ENCODE results near the gene ADAMTS7. TPM values are rescaled to one million over a fixed set of nuclear protein-coding genes. Genes with fewer than 3 reads are reported as not detected.
A peak's percentile ranks its signal among the peaks of the same experiment; 100 is the strongest.
"Not testable (repeated sequence)": the region's sequence is repeated elsewhere in the genome, so short reads cannot be mapped to it uniquely, and the experiment has no call there.

Gene ADAMTS7
- total and polyA plus RNA-seq, 7 donors: 0.32 to 1.3 (median 0.74) TPM

GRCh38 chr15:78763796-78764241, 47.4 kb downstream of the ADAMTS7 start:
- TF ChIP-seq, protein P1, sequence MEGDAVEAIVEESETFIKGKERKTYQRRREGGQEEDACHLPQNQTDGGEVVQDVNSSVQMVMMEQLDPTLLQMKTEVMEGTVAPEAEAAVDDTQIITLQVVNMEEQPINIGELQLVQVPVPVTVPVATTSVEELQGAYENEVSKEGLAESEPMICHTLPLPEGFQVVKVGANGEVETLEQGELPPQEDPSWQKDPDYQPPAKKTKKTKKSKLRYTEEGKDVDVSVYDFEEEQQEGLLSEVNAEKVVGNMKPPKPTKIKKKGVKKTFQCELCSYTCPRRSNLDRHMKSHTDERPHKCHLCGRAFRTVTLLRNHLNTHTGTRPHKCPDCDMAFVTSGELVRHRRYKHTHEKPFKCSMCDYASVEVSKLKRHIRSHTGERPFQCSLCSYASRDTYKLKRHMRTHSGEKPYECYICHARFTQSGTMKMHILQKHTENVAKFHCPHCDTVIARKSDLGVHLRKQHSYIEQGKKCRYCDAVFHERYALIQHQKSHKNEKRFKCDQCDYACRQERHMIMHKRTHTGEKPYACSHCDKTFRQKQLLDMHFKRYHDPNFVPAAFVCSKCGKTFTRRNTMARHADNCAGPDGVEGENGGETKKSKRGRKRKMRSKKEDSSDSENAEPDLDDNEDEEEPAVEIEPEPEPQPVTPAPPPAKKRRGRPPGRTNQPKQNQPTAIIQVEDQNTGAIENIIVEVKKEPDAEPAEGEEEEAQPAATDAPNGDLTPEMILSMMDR (IDR thresholded peaks at IDR 0.05): no peak
- H3K27ac ChIP-seq: no peak overlapping the region
- H3K27me3 ChIP-seq (ENCODE audit: insufficient read depth in 3 of 3, low read length in 2 of 3): no peaks in the 10 kb centered on the region
- H3K36me3 ChIP-seq (ENCODE audit: insufficient read depth in 1 of 2, low read depth in 1 of 2): no peaks in the 10 kb centered on the region
- intact Hi-C loops (cut with DNase I): loop anchor here (5.0 to 10.0 kb wide), 3 partner anchors 48 to 111 kb away; partner anchors contain the start of genes ADAMTS7 (in 2 of the 2) and MORF4L1 (in 1 of the 2)
- ATAC-seq (no peak), DNase-seq (peak; percentile 13 to 53)
- peaks cover 8% of the 10 kb centered on the region for H3K4me1 ChIP-seq
- H3K9me3 ChIP-seq: no peaks in the 10 kb centered on the region
- no peak overlapping the region for H3K4me3 ChIP-seq
- 94 to 96% (median 95%) methylated on average over 20 to 26 of the region's 26 CpGs for WGBS, 3 donors

DNA sequence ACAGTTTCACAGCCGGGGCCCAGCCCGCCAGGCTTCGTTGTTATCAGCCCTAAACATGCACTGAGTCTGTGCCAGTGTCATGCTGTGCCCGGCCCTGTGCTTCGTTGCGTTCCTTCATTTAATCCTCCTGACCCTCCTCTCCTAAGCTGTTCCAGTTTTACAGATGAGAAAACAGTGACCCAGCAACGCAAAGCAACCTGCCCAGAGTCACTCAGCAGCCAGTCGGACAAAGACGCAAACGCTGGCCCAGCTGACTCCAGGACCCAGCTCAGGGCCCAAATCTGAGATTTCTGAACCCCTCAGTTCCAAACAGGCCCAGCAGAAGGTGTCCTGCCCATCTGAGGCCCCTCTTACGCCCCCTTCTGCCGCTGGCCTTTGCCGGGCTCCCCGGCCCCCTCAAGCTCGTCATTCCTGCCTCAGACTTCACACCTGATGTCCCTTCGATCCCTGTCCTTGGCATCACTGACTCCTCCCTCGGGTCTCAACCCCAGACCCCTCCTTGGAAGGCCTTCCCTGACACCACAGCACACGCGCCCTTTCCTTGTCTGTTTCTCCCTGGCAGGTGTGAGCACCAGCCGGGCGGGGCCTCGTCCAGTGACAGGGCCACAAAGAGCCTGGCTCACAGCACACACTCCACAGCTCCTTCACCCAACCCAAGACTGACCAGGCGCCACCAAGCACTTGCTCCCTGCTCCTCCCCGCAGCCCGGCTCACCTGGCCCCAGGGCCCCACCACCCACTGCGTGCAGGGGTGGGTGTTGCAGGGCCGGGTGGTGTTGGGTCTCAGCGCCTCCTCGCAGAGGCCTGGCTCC, 48.1 kb downstream of the ADAMTS7 start:
- WGBS, 3 donors: 93 to 95% (median 94%) methylated on average over 25 to 29 of the region's 29 CpGs
- Histone ChIP-seq H3K9me3 (no peaks in the 10 kb centered on the region), H3K36me3 (ENCODE audit: insufficient read depth in 1 of 2, low read depth in 1 of 2) (no peaks in the 10 kb centered on the region), H3K27me3 (ENCODE audit: insufficient read depth in 3 of 3, low read length in 2 of 3) (no peaks in the 10 kb centered on the region), H3K4me1 (peaks cover 8% of the 10 kb centered on the region), H3K4me3 (no peak overlapping the region), H3K27ac (no peak overlapping the region)
- DNase-seq: peak; percentile 8 to 31
- no peak for ATAC-seq
- TF ChIP-seq, protein P1 (IDR thresholded peaks at IDR 0.05): no peak
- intact Hi-C loops (cut with DNase I): loop anchor here (5.0 to 10.0 kb wide), 3 partner anchors 49 to 112 kb away; partner anchors contain the start of genes ADAMTS7 (in 2 of the 2) and MORF4L1 (in 1 of the 2)

- H3K36me3 ChIP-seq (ENCODE audit: insufficient read depth in 1 of 2, low read depth in 1 of 2); H3K27ac ChIP-seq; H3K9me3 ChIP-seq; ATAC-seq; H3K4me3 ChIP-seq; H3K4me1 ChIP-seq; H3K27me3 ChIP-seq (ENCODE audit: insufficient read depth in 3 of 3, low read length in 2 of 3): not testable (repeated sequence)
- DNase-seq: peak; percentile 13 to 44
- 89 to 92% (median 90%) methylated on average over 17 to 25 of the region's 25 CpGs for WGBS, 3 donors
- intact Hi-C loops (cut with DNase I): loop anchor here (5.0 to 10.0 kb wide), 3 partner anchors 50 to 112 kb away; partner anchors contain the start of genes ADAMTS7 (in 2 of the 2) and MORF4L1 (in 1 of the 2)
Measured at GRCh38 chr15:78762386-78762961, 48.8 kb downstream of the ADAMTS7 start.

DNA sequence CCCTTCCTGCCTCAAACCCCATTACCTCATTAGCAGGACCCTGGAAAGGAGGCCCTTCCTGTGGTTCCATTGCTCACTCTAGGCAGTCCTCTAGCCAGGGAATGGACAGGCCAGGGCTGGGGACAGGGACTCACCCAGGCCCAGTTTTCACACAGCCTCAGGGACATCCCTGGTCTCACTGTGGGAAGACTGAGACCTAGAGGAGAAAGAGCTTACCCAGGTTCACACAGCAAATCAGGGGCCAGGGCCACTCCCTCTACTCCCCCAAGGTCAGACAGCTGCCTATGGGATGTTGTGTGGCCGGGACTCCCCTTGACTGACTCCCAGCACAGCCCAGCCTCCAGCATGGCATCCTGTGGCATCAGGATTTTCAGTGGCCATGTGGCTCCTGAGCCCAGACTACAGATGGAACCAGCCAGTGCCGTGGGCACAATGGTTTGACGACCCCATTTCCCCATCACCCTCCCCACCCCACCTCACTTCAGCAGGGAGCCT, 49.3 kb downstream of the ADAMTS7 start:
- no peaks in the 10 kb centered on the region for H3K27me3 ChIP-seq (ENCODE audit: insufficient read depth in 3 of 3, low read length in 2 of 3)
- no peaks in the 10 kb centered on the region for H3K9me3 ChIP-seq
- intact Hi-C loops (cut with DNase I): loop anchor here (5.0 to 10.0 kb wide), 3 partner anchors 50 to 113 kb away; partner anchors contain the start of genes ADAMTS7 (in 2 of the 2) and MORF4L1 (in 1 of the 2)
- ATAC-seq: no peak
- no peak overlapping the region for H3K4me3 ChIP-seq
- H3K4me1 ChIP-seq: peaks cover 8% of the 10 kb centered on the region
- no peaks in the 10 kb centered on the region for H3K36me3 ChIP-seq (ENCODE audit: insufficient read depth in 1 of 2, low read depth in 1 of 2)
- H3K27ac ChIP-seq: no peak overlapping the region
- peak in 1 of 2 donors; percentile 7 for DNase-seq
- TF ChIP-seq, protein P1 (IDR thresholded peaks at IDR 0.05): no peak
- 79 to 86% (median 85%) methylated on average over 3 of the region's 3 CpGs for WGBS, 3 donors

DNA sequence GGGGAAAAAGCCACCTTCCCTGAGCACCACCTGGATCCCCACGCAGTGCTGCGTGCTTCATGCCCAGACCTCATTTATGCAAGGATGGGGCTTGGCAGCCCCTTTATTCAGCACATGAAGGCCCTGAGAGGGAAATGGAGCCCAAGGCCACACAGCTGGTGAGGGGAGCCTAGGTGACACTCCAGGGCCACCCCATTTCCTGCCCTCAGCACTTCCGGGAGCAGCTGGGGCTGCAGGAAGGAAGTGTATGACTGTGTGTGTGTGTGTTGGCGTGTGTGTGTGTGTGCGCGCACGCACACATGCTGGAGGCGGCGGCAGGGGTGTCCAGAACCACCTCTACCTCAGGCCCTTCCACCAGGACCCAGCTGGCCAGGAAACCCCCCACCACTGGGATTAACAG, 49.8 kb downstream of the ADAMTS7 start:
- WGBS, 3 donors: 74 to 83% (median 81%) methylated on average over 9 of the region's 9 CpGs
- H3K4me3 ChIP-seq; H3K27ac ChIP-seq; H3K27me3 ChIP-seq (ENCODE audit: insufficient read depth in 3 of 3, low read length in 2 of 3); H3K9me3 ChIP-seq; H3K36me3 ChIP-seq (ENCODE audit: insufficient read depth in 1 of 2, low read depth in 1 of 2); ATAC-seq; H3K4me1 ChIP-seq: not testable (repeated sequence)
- intact Hi-C loops (cut with DNase I): loop anchor here (5.0 to 10.0 kb wide), 3 partner anchors 51 to 113 kb away; partner anchors contain the start of genes ADAMTS7 (in 2 of the 2) and MORF4L1 (in 1 of the 2)
- DNase-seq: peak; percentile 40 to 67
